Posterior vena cava (tissue), 2 donors: ENCODE data around the gene S1PR4. TPM values are rescaled to one million over a fixed set of nuclear protein-coding genes. Genes with fewer than 3 reads are reported as not detected.
A peak's percentile ranks its signal among the peaks of the same experiment; 100 is the strongest.
"Not testable (repeated sequence)": the region's sequence is repeated elsewhere in the genome, so short reads cannot be mapped to it uniquely, and the experiment has no call there.

Experiments used
- DNase-seq: peaks from one replicate; pipeline ENCODE4 v3.0.0-alpha.2; 2020; ENCODE audit warnings: low spot score
- intact Hi-C, 2 donors: fragments of 100-400 bp; cut with DNase I; formaldehyde crosslinking; loops; one replicate each; pipeline versions ENCODE4 v1.14.1 to v1.14.2; 2022 to 2023
- total RNA-seq, 2 donors: library from RNA; stranded (reverse); fragmentation: NEBNext Ultra II Directional; extraction: Animal tissue kit (Norgen Biotek cat#: 25700); gene quantifications; one replicate each; pipeline ENCODE4 v1.2.1, GENCODE V29; 2021
- donor health status: DM: yes; HTN: yes; CAD: no.
- donor health status: DM: yes; HTN: yes; CAD: no.

Gene S1PR4
- total RNA-seq, 2 donors from 2014 or later = 1.7 to 3.1 TPM

GRCh38 chr19:3172673-3173000, 5.9 kb upstream of the S1PR4 start:
- DNase-seq, intact Hi-C loops: not testable (repeated sequence)

- intact Hi-C loops = no loop called here
- no peak for DNase-seq
These were observed 2.5 kb upstream of the S1PR4 start for GRCh38 chr19:3175781-3176714.

- intact Hi-C loops = no loop called here
- peak; percentile 77 for DNase-seq
These were observed 1.7 kb upstream of the S1PR4 start for GRCh38 chr19:3176715-3177501.

- peak; percentile 82 for DNase-seq
- intact Hi-C loops = no loop called here
These were observed 587 bp downstream of the S1PR4 start for GRCh38 chr19:3178973-3179738.

- intact Hi-C loops = no loop called here
- DNase-seq = peak; percentile 77
These were observed 1.2 kb downstream of the S1PR4 start for GRCh38 chr19:3179739-3180293.

GRCh38 chr19:3183721-3184641, 5.4 kb downstream of the S1PR4 start:
- intact Hi-C loops = no loop called here
- DNase-seq = no peak

- DNase-seq = no peak
- intact Hi-C loops = no loop called here
These were observed 6.4 kb downstream of the S1PR4 start for GRCh38 chr19:3184847-3185460.

- DNase-seq = peak; percentile 99
- intact Hi-C loops = no loop called here
These were observed 7.0 kb downstream of the S1PR4 start, which contains the start of gene NCLN for GRCh38 chr19:3185461-3186159. Gene NCLN, plus strand, starts transcription at chr19:3185930. Its CDS starts 101 bp downstream, at chr19:3186031.

- DNase-seq = peak; percentile 84
- intact Hi-C loops = no loop called here
These were observed 7.7 kb downstream of the S1PR4 start for GRCh38 chr19:3186160-3186688.

- intact Hi-C loops = no loop called here
- DNase-seq = no peak
These were observed 8.5 kb downstream of the S1PR4 start for GRCh38 chr19:3186891-3187661.

GRCh38 chr19:3187662-3188511, 9.3 kb downstream of the S1PR4 start:
- intact Hi-C loops = no loop called here
- no peak for DNase-seq

GRCh38 chr19:3188627-3189596, 10.3 kb downstream of the S1PR4 start:
- peak; percentile 84 for DNase-seq
- intact Hi-C loops = no loop called here

- DNase-seq = no peak
- intact Hi-C loops = no loop called here
These were observed 11.3 kb downstream of the S1PR4 start for GRCh38 chr19:3189702-3190469.

GRCh38 chr19:3190470-3190770, 11.9 kb downstream of the S1PR4 start:
- DNase-seq = no peak
- intact Hi-C loops = no loop called here
